UCSD-AML1 (cell line): Measurements from ENCODE around the gene EXOC3.
"Not testable (repeated sequence)": the region's sequence is repeated elsewhere in the genome, so short reads cannot be mapped to it uniquely, and the experiment has no call there.

ENCODE experiments used
- DNase-seq: peaks from one replicate; lab custom pipeline; 2025; ENCODE audit not compliant: unreplicated experiment; lab: John Stamatoyannopoulos, UW

Gene EXOC3

DNA sequence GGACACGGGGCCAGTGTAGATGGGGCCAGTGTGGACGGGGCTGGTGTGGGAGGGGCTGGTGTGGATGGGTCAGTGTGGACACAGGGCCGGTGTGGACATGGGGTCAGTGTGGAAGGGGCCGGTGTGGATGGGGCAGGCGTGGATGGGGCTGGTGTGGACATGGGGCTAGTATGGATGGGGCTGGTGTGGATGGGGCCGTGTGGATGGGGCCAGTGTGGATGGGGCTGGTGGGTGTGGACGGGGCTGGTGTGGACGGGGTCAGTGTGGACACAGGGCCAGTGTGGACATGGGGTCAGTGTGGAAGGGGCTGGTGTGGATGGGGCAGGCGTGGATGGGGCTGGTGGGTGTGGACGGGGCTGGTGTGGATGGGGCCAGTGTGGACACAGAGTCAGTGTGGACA, 57.5 kb downstream of the EXOC3 start:
- no peak for DNase-seq

- DNase-seq, result no peak
Measured at GRCh38 chr5:501105-501830, 58.3 kb downstream of the EXOC3 start.

- DNase-seq, result no peak
Measured at GRCh38 chr5:501831-502184, 58.8 kb downstream of the EXOC3 start.

DNA sequence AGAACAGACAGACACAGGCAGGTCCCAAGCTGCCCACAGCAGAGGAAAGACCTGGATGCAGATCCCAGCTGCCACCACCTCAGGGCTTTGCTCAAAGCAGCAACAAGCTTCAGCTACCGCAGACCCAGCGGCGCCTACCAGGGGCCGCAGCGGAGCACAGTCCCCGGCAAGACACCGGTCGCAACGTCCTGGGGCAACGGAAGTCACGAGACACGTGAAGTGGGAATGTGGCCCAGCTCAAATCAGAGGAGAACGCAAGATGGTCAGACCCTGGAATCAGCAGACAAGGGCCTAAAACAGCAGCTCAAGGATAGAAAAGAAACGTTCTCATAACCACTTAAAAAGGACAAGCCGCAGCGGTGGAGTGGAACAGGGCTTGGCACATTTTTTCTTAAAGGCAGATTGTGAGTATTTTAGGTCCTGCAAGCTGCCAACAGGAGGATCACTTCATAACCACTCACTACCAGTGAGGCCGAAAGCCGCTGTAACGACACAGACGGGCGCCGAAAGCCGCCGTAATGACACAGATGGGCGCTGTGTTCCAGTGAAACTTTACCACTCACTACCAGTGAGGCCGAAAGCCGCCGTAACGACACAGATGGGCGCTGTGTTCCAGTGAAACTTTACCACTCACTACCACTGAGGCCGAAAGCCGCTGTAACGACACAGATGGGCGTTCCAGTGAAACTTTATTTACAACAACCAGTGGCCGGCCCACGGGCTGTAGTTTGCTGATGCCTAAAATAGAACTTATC, 59.5 kb downstream of the EXOC3 start:
- DNase-seq, result no peak

DNA sequence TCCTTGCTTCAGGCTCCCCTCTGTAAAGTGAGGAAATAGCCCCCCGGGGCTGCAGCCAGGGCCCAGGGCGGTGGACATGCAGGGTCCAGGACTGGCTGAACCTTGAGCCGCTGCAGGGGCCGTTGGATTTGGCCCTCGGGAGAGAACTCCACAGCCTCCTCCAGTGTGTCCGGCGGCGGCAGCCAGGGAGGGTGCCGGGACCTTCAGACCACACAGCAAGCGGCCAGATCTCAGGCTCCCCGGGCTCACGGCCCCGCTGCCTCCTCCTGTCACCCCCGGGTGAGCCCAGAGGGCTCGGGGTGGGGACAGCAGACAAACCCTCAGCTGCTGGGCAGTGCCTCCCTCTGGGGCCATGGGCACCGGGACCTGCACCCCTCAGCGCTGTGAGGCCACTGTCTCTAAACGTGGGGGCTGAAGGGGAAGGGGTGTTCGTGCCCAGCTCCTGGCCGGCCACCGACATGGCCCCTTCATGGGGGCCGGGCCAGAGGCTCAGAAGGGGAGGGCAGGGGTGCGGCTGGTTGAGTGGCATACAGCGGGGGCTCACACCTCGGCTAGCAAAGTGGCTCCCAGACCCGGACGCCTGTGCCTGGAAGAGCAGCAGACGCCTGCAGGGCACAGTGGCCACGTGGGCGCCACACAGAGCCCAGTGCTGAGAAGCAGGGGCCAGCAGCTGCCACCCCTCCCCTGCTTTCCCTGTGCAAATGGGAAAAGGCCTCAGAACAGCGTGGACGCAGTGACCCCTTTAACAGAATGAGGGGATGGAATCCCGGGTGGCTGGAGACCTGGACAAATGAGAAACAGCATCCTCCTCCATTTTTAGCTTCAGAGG, 61.6 kb downstream of the EXOC3 start:
- DNase-seq, result no peak

DNA sequence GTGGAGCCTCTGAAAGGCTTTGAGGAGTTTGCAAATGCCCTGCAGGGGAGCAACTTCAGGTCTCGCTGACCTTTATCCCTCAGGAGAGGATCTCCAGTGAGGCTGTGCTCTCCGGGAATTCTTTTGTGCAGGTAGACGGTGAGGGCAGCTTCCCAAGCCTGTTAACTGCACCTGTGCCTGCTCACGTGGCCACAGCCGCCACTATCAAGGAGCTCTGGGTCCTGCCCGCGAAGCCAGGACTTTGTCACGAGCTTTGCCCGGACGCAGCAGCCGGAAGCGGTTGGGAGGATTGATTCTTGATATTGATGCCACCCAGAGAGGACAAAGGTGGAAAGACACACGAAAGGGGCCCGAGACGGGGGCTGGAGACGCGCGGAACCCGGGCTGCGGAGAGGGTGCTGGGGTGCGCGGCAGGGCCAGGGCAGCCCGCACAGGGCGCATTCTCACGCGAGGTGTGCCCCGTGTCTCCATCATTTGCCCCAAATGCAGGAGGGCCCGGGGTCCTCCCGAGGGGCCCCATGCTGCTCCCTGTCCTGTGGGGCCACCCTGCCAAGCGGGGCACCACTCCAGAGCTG, 63.1 kb downstream of the EXOC3 start:
- no peak for DNase-seq

DNA sequence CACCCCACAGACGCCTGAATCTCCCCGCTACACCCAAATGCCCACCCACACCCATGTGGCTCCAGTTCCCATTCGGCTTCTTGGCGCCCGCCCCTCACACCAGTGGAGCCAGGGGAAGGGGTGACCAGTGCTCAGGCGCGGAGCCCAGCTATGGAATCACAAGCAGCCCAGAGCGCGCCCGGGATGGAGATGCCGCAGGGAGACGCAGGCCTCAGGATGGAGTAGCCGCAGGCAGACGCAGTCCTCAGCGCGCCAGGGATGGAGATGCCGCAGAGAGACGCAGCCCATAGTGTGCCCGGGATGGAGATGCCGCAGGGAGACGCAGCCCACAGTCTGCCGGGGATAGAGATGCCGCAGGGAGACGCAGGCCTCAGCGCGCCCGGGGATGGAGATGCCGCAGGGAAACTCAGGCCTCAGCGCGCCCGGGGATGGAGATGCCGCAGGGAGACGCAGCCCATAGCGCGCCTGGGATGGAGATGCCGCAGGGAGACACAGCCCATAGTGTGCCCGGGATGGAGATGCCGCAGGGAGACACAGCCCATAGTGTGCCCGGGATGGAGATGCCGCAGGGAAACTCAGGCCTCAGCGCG, 65.1 kb downstream of the EXOC3 start:
- DNase-seq, result not testable (repeated sequence)

- no peak for DNase-seq
Measured at GRCh38 chr5:509611-510185, 66.7 kb downstream of the EXOC3 start.

DNA sequence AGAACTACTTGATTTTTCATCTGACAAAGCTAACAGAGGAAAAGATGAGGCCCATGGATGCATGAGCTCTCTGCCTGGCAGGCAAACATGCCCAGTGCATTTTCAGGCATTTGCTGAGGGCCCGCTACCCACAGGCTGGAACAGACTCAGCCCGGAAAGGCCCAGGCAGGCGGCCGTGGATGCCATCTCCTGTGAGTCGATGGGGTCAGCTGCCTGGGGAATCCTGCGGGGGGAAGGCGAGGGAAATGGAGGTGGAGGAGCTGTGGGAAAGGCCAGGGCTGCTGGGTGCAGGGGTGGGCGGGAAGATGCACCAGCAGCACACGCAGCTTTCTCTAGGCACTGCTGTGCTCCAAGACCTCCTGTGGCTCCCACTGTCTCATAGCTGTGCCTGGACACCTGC, 67.5 kb downstream of the EXOC3 start:
- no peak for DNase-seq

GRCh38 chr5:511476-511875, 68.5 kb downstream of the EXOC3 start:
- DNase-seq, result no peak

DNA sequence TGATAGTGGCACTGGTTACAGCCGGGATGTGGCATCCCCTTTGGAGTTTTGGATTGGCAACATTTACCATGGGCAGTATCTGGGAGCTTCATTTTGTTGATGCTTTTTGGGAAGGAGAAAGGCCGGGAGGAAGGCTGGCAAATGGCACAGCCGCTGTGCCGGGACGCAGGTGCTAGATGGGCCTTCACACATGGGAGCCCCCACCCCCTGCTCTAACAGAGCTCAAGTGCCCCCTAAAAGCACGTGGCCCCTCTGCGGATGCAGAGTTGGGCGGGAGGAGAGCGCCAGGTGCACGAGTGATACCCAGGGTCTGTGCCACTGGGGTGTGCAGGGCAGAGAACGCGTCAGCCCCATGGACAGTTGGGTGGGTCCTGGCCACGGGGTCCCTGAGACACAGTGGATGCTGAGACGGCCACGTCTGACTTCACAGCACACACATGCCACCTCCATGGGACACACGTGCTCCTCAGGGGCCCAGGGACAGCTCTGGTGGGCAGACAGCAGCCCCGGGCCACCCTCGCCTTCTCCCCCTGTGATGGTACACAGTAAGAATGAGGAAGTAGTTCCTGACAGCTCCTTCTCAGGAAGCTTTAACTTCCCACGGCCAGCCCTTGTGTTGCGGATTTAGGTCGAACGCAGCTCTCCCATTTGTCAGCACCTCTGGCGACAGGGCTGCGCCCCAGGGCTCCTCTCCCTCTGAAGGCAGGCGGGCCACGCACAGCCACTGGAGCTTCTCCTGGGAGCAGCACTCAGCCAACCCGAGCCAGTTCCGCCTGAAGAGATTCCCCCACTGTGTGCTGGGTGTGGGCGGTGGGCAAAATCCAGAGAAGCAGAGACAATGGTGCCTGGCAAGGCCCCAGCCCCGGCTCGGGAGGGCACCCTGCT, 70.5 kb downstream of the EXOC3 start:
- no peak for DNase-seq

DNA sequence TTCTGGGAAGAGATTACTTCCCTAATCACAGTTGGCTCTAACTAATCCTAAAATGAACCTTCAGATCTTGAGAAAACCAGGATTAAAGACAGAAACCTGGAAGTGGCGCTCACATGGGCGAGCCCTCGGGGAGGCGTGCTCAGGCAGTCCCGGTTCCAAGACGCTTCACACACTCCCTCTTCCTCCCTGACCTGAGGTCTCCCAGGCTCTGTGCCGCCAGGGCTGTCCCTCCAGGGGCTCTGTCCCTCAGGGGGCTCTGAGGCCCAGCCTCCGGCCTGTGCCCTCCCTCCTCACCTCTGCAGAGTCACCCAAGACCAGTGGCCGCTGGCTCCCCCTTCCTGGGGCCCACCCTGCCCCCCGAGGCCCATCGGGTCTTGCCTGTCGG, 71.1 kb downstream of the EXOC3 start:
- no peak for DNase-seq

DNA sequence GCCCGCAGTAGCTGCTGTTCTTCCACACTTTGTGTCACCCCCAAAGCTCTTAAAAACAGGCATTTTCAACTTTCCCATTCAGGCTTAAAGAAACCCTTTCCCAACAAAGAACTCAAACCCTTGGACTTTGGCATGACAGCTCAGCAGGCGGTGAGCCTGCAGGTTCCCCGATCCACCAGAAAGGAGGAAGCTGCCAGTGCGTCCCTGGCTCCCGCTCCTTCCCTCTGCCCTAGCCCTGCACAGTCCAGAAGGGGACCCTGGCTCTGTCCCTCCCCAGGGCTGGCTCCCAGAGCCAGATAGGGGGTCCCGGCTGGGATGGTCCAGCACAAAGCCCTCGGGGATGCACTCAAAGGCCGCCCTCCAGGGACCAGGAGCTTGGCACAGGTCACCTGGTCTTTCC, 71.7 kb downstream of the EXOC3 start:
- no peak for DNase-seq

DNA sequence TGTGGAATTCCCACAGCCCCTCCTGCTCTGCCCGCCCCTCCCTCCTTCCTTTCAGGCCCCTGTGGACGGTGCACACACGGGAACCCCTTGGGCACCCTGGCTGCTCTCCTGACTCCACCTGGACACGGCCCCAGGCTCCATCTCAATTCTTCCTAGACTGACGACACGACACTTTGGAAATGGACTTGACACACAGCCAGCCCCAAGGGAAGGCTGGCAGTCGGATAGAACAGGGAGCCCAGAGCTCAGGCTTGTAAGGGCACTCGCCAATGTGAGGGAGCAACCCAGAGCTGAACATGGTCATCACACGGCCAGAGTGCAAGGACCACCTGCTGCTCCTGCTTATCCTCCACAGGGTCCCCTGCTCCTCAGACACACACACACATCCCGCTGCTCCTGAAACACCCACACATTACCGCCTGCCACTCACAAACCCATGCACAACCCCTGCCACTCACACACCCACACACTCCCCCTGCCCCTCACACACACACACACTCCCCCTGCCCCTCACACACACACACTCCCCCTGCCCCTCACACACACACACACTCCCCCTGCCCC, 72.4 kb downstream of the EXOC3 start:
- no peak for DNase-seq

GRCh38 chr5:516338-516925, 73.5 kb downstream of the EXOC3 start:
- no peak for DNase-seq
